HL-60 (cell line): ENCODE results near the gene XRCC6.

Source experiments
- CTCF ChIP-seq: IDR thresholded peaks from one replicate; pipeline ENCODE4 v1.5.1; 2011; ENCODE audit warnings: low read length, control low read depth, inconsistent platforms; ENCODE audit not compliant: insufficient read depth
- POLR2AphosphoS5 ChIP-seq: IDR thresholded peaks from 2 replicates; pipeline ENCODE4 v1.6.1; 2012; ENCODE audit warnings: low read depth
- REST ChIP-seq: IDR thresholded peaks from 2 replicates; pipeline ENCODE4 v1.6.1; 2012; ENCODE audit warnings: low read depth; ENCODE audit not compliant: insufficient replicate concordance
- SPI1 ChIP-seq: IDR thresholded peaks from 2 replicates; pipeline ENCODE4 v1.6.1; 2012; ENCODE audit warnings: low read depth, mild to moderate bottlenecking, borderline replicate concordance

GRCh38 chr22:41587347-41587723 is 33.8 kb upstream of the XRCC6 start:
- TF ChIP-seq CTCF (no peak), POLR2AphosphoS5 (no peak), SPI1 (no peak), REST (no peak)
